Glutamatergic neuron (in vitro differentiated cells): Measurements from ENCODE around the gene EEPD1. TPM values are rescaled to one million over a fixed set of nuclear protein-coding genes. Genes with fewer than 3 reads are reported as not detected.

Experiments used
- DNase-seq: peaks from one replicate; pipeline ENCODE4 v3.0.0; 2022
- H3K27ac Mint-ChIP-seq: one replicate; pipeline ENCODE4 v1.8.0; 2020; ENCODE audit warnings: mild to moderate bottlenecking, mixed read lengths, inconsistent platforms; ENCODE audit not compliant: unreplicated experiment
- H3K27me3 Mint-ChIP-seq: one replicate; pipeline ENCODE4 v1.8.0; 2020; ENCODE audit warnings: mild to moderate bottlenecking, moderate library complexity, mixed read lengths, inconsistent platforms; ENCODE audit not compliant: unreplicated experiment
- H3K36me3 Mint-ChIP-seq: one replicate; pipeline ENCODE4 v1.8.0; 2020; ENCODE audit warnings: mild to moderate bottlenecking, mixed read lengths, inconsistent platforms; ENCODE audit not compliant: unreplicated experiment
- H3K4me1 Mint-ChIP-seq: one replicate; pipeline ENCODE4 v1.8.0; 2020; ENCODE audit warnings: mild to moderate bottlenecking, low read depth, mixed read lengths, inconsistent platforms; ENCODE audit not compliant: unreplicated experiment
- H3K4me3 Mint-ChIP-seq: one replicate; pipeline ENCODE4 v1.8.0; 2020; ENCODE audit warnings: mild to moderate bottlenecking, mixed read lengths, inconsistent platforms; ENCODE audit not compliant: unreplicated experiment
- H3K9me3 Mint-ChIP-seq: one replicate; pipeline ENCODE4 v1.8.0; 2020; ENCODE audit warnings: mild to moderate bottlenecking, moderate library complexity, mixed read lengths, inconsistent platforms; ENCODE audit not compliant: unreplicated experiment
- CTCF ChIP-seq: fragments of 200-600 bp; sonication (generic); IDR thresholded peaks from one replicate; pipeline ENCODE4 v1.5.0; 2021; ENCODE audit not compliant: partially characterized antibody, unreplicated experiment
- total RNA-seq: library from RNA; stranded (reverse); fragmentation: NEBNext Ultra II Directional; extraction: Animal tissue kit (Norgen Biotek cat#: 25700); gene quantifications from one replicate; pipeline ENCODE4 v1.2.1, GENCODE V29; 2021; ENCODE audit not compliant: unreplicated experiment

Gene EEPD1
- total RNA-seq, 1 donor from 2014 or later = 63.9 TPM

DNA sequence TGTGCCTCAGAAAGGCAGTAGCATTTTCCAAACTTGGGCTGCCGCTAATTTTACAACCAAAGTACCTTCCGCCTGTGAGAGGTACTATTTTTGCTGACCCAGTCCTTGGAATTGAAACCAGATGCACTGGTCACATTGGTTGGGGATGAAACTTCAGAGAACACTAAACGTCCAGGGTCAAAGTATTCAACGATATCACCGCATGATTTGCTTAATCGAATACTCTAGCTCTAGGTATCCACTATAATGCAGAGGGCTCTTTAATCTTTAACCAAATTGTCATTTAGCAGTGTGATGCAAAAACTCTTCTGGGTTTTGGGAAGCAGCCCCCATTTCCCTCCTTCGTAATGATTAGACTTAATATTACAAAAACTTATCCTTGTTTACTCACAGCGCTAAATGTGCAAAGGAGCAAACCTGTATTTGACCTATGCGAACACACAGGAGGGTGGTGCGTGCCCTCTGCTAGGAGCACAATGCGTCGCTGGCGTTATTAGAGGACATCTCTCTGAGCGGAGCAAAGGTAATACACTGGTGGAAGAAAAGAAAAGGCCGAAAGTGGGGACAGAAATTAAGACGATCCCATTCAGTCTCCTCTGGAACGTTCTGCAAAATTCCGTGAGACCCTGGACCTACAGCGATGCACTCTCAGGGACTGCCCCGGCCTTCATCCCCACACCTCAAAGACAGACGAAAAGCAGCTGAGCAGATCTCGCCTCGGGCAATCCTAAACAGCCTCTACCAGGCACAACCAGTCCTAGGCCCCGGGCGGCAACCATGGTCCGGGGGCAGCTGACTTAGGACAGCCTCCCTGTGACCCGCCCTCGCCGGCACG is 916 bp upstream of the EEPD1 start:
- peaks cover 5% of the 10 kb centered on the region for H3K27me3 Mint-ChIP-seq
- H3K9me3 Mint-ChIP-seq = peaks cover 19% of the 10 kb centered on the region
- H3K27ac Mint-ChIP-seq = peak overlapping the region; percentile 90
- H3K4me1 Mint-ChIP-seq = peaks cover 18% of the 10 kb centered on the region
- H3K4me3 Mint-ChIP-seq = peak overlapping the region; percentile 84
- TF ChIP-seq CTCF = no peak
- no peak for DNase-seq
- peaks cover 6% of the 10 kb centered on the region for H3K36me3 Mint-ChIP-seq

DNA sequence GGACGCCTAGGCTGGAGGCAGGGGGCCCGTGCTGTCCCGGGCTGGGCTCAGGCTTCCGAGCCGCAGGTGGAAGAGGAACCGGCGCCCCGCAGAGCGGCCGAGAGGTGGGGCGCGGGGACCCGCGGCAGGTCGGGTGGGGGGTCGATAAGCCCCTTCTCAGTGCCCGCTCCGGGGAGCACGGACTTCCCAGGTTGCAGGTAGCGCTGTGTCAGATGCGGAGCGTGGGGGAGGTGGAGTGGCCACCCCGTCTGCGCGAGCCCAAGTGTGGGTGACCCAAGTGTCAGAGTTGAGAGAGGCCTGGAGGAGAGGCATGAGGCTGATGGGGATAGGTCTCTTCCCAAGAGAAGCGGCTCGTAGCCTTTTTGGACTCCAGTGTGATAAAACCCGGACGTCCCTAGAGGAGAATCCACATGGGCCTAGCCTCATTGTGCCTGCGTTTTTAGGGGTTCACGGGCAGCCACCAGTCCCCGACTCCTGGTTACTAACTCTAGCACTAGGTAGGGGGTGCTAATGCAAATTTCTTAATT is 580 bp downstream of the EEPD1 start:
- TF ChIP-seq CTCF = no peak
- peak overlapping the region; percentile 97 for H3K4me3 Mint-ChIP-seq
- H3K36me3 Mint-ChIP-seq = no peaks in the 10 kb centered on the region
- H3K4me1 Mint-ChIP-seq = peaks cover 30% of the 10 kb centered on the region
- peaks cover 20% of the 10 kb centered on the region for H3K9me3 Mint-ChIP-seq
- H3K27me3 Mint-ChIP-seq = peaks cover 5% of the 10 kb centered on the region
- peak overlapping the region; percentile 69 for H3K27ac Mint-ChIP-seq
- no peak for DNase-seq

DNA sequence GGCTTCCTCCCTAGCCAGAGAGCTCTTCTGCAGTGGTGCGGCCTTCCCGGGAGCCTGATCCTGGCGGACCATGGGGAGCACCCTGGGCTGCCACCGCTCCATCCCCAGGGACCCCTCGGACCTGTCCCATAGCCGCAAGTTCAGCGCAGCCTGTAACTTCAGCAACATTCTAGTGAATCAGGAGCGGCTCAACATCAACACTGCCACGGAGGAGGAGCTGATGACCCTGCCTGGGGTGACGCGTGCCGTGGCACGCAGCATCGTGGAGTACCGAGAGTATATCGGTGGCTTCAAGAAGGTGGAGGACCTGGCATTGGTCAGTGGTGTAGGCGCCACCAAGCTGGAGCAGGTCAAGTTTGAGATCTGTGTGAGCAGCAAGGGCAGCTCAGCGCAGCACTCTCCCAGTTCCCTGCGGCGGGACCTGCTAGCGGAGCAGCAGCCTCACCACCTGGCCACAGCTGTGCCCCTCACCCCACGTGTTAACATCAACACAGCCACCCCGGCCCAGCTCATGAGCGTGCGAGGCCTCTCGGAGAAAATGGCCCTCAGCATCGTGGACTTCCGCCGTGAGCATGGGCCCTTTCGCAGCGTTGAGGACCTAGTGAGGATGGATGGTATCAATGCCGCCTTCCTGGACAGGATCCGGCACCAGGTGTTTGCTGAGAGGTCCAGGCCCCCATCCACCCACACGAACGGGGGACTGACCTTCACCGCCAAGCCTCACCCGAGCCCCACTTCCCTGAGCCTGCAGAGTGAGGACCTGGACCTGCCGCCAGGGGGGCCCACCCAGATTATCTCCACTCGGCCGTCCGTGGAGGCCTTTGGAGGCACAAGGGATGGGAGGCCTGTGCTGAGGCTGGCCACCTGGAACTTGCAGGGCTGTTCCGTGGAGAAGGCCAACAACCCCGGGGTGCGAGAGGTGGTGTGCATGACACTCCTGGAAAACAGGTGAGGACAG is 1.5 kb downstream of the EEPD1 start:
- no peaks in the 10 kb centered on the region for H3K36me3 Mint-ChIP-seq
- peaks cover 36% of the 10 kb centered on the region for H3K4me1 Mint-ChIP-seq
- peaks cover 5% of the 10 kb centered on the region for H3K27me3 Mint-ChIP-seq
- TF ChIP-seq CTCF = no peak
- peaks cover 20% of the 10 kb centered on the region for H3K9me3 Mint-ChIP-seq
- DNase-seq = peak; percentile 59
- H3K4me3 Mint-ChIP-seq = peak overlapping the region; percentile 97
- peak overlapping the region; percentile 69 for H3K27ac Mint-ChIP-seq

DNA sequence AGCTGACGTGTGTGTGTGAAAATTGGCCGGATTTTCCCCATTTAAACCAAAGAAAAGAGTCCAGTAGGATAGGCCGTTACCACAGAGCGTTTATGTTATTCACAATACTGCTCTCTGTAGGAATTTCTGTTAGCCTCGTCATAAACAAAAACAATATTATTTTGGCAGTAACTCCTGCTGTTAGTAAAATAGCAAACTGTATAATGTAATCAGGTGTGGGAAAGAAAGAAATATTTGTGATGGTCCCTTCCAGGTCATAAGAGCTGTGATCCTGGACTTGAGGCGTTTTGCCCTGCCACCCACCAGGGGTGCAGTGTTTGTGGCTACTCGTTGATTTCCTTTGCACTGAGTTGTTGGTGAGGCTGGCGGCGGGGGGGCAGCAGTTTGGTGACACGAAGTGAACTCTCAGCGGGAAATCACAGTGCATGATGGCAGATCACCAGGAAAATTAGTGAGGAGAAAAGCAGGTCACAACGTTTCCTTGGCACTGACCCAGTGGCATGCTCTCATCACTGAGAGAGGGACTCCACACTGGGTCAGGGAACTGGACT is 2.8 kb downstream of the EEPD1 start:
- peaks cover 20% of the 10 kb centered on the region for H3K9me3 Mint-ChIP-seq
- no peak for TF ChIP-seq CTCF
- peaks cover 8% of the 10 kb centered on the region for H3K27me3 Mint-ChIP-seq
- H3K36me3 Mint-ChIP-seq = no peaks in the 10 kb centered on the region
- peaks cover 48% of the 10 kb centered on the region for H3K4me1 Mint-ChIP-seq
- DNase-seq = no peak
- H3K27ac Mint-ChIP-seq = peak overlapping the region; percentile 26
- H3K4me3 Mint-ChIP-seq = peak overlapping the region; percentile 97
